Endothelial cell of umbilical vein (primary cell): Measurements from ENCODE around the gene SYTL1. TPM values are rescaled to one million over a fixed set of nuclear protein-coding genes. Genes with fewer than 3 reads are reported as not detected.

Experiments used
- BruUV-seq: library from RNA; stranded (reverse); fragments of 400-500 nt; replicated peaks from 2 replicates; lab custom pipeline; 2021; lab: Mats Ljungman, UMichigan
- CTCF ChIA-PET: fragments of 300-600, 350-600 bp; sonication (Branson Sonifier 250); formaldehyde crosslinking; loops from one replicate; lab custom pipeline; 2021; ENCODE audit warnings: antibody characterized with exemption, inconsistent platforms; lab: Charles Lee
- POLR2A ChIA-PET: fragments of 300-600, 350-600 bp; sonication (Branson Sonifier 250); formaldehyde crosslinking; loops from one replicate; lab custom pipeline; 2021; ENCODE audit warnings: antibody characterized with exemption, inconsistent platforms; lab: Charles Lee
- DNase-seq: peaks from one replicate; pipeline ENCODE4 v3.0.0-alpha.2; 2011; ENCODE audit warnings: low read depth, low spot score
- FAIRE-seq: peaks from 2 replicates; lab custom pipeline; 2011; peaks lifted over from hg19 to GRCh38; lab: Jason Lieb, UNC
- H2AFZ ChIP-seq: 2 replicates; pipeline ENCODE4 v1.6.0; 2012; ENCODE audit warnings: low read depth, low read length, control low read depth, inconsistent platforms
- H3K27ac ChIP-seq: 2 replicates; pipeline ENCODE4 v1.5.1; 2011; ENCODE audit warnings: low read depth, mild to moderate bottlenecking, control low read depth, low read length, moderate library complexity; ENCODE audit not compliant: insufficient read depth
- H3K27me3 ChIP-seq, 2 experiments: 2 replicates each; pipeline versions ENCODE4 v1.6.0 to v1.6.1; 2011; ENCODE audit warnings: low read length in 2 of 2, mixed read lengths in 1 of 2; ENCODE audit not compliant: control insufficient read depth in 2 of 2, insufficient read depth in 2 of 2
- H3K36me3 ChIP-seq, 2 experiments: 2 replicates in 1 of 2; 3 replicates in 1 of 2; pipeline ENCODE4 v1.5.1; 2011; ENCODE audit warnings: low read length in 2 of 2, mild to moderate bottlenecking in 1 of 2, moderate library complexity in 1 of 2; ENCODE audit not compliant: control insufficient read depth in 2 of 2, insufficient read depth in 2 of 2; ENCODE audit errors: extremely low read depth in 1 of 2
- H3K4me1 ChIP-seq: 3 replicates; pipeline ENCODE4 v1.5.1; 2011; ENCODE audit warnings: mild to moderate bottlenecking, low read length; ENCODE audit not compliant: control insufficient read depth, insufficient read depth; ENCODE audit errors: extremely low read depth
- H3K4me2 ChIP-seq: 2 replicates; pipeline ENCODE4 v1.6.1; 2011; ENCODE audit warnings: low read length, control low read depth, mixed read lengths; ENCODE audit not compliant: insufficient read depth
- H3K4me3 ChIP-seq, 3 experiments: fragments of 200-600 bp in 1 of 3; sonication (generic), shearing (Covaris generic) in 1 of 3; replicated peaks in 1 of 3; 2 replicates each; pipeline ENCODE4 v1.5.1; 2011 to 2016; ENCODE audit warnings: control low read depth in 3 of 3, low read length in 3 of 3, mild to moderate bottlenecking in 2 of 3, inconsistent platforms in 1 of 3, low read depth in 1 of 3, moderate library complexity in 1 of 3; ENCODE audit not compliant: insufficient read depth in 1 of 3
- H3K79me2 ChIP-seq: 2 replicates; pipeline ENCODE4 v1.6.0; 2012; ENCODE audit warnings: low read length, inconsistent platforms; ENCODE audit not compliant: control insufficient read depth, insufficient read depth
- H3K9ac ChIP-seq: replicated peaks from 2 replicates; pipeline ENCODE3; 2011; ENCODE audit warnings: low read length, control low read depth; ENCODE audit not compliant: insufficient read depth; ENCODE audit errors: extremely low read depth
- H3K9me1 ChIP-seq: replicated peaks from 3 replicates; pipeline ENCODE4 v1.6.0; 2011; ENCODE audit warnings: mild to moderate bottlenecking, low read length; ENCODE audit not compliant: control insufficient read depth, insufficient read depth; ENCODE audit errors: extremely low read depth
- H3K9me3 ChIP-seq: replicated peaks from 2 replicates; pipeline ENCODE4 v1.5.1; 2012; ENCODE audit warnings: low read length, inconsistent platforms; ENCODE audit not compliant: control insufficient read depth, insufficient read depth
- H4K20me1 ChIP-seq: replicated peaks from 2 replicates; pipeline ENCODE3; 2011; ENCODE audit warnings: mild to moderate bottlenecking, low read length; ENCODE audit not compliant: control insufficient read depth, insufficient read depth; ENCODE audit errors: extremely low read depth
- EZH2 ChIP-seq: IDR thresholded peaks from 2 replicates; pipeline ENCODE4 v1.6.1; 2012; ENCODE audit warnings: borderline replicate concordance, low read depth, mild to moderate bottlenecking, moderate library complexity, low read length, inconsistent platforms; ENCODE audit not compliant: severe bottlenecking
- FOS ChIP-seq: IDR thresholded peaks from 2 replicates; pipeline ENCODE4 v1.6.1; 2011; ENCODE audit warnings: mild to moderate bottlenecking, low read length, moderate library complexity, borderline replicate concordance; ENCODE audit not compliant: insufficient read depth
- GATA2 ChIP-seq: IDR thresholded peaks from 2 replicates; pipeline ENCODE4 v1.7.0; 2011; ENCODE audit warnings: low read depth, mild to moderate bottlenecking, moderate library complexity, mixed read lengths, low read length; ENCODE audit not compliant: insufficient read length, insufficient read depth
- JUN ChIP-seq: IDR thresholded peaks from 2 replicates; pipeline ENCODE4 v1.6.1; 2011; ENCODE audit warnings: borderline replicate concordance, low read depth; ENCODE audit not compliant: insufficient read length, insufficient read depth
- MYC ChIP-seq: IDR thresholded peaks from one replicate; pipeline ENCODE4 v1.6.1; 2011; ENCODE audit warnings: mild to moderate bottlenecking, low read depth, low read length
- POLR2A ChIP-seq: IDR thresholded peaks from 2 replicates; pipeline ENCODE4 v1.6.1; 2012; ENCODE audit warnings: low read depth, mild to moderate bottlenecking, control low read depth, low read length
- POLR2AphosphoS5 ChIP-seq: IDR thresholded peaks from 2 replicates; pipeline ENCODE4 v1.6.1; 2012; ENCODE audit warnings: low read depth, mild to moderate bottlenecking, control low read depth, low read length, moderate library complexity; ENCODE audit not compliant: insufficient read depth
- dilution Hi-C: fragments of 300-500 bp; cut with MboI; formaldehyde crosslinking; loops from one replicate; pipeline ENCODE4 v1.15.0; 2019; ENCODE audit warnings: low sequenced_read_pairs; ENCODE audit not compliant: extremely low pct_ligation_motif_present
- intact Hi-C: fragments of 100-400 bp; cut with micrococcal nuclease; formaldehyde crosslinking; loops from one replicate; pipeline ENCODE4 v1.10.0; 2022
- polyA plus RNA-seq, 4 experiments: library from polyadenylated mRNA; depleted of rRNA in 3 of 4; stranded (reverse) in 3 of 4; unstranded in 1 of 4; fragments of >200 nt; gene quantifications; 2 replicates each; pipeline versions ENCODE4 v1.2.1 to v1.2.3, GENCODE V29; 2011 to 2012; ENCODE audit warnings: missing spikeins in 1 of 4
- total RNA-seq: library from RNA; stranded (reverse); gene quantifications from 2 replicates; pipeline ENCODE4 v1.2.3, GENCODE V29; 2021
- TF ChIP-seq, protein P1 (sequence below), 2 donors: IDR thresholded peaks; 1 replicate in 1 of 2; 2 replicates in 1 of 2; pipeline ENCODE4 v1.5.1; 2011; ENCODE audit warnings: low read length in 2 of 2, mild to moderate bottlenecking in 2 of 2, moderate library complexity in 2 of 2, control low read depth in 1 of 2, inconsistent platforms in 1 of 2, low read depth in 1 of 2; ENCODE audit not compliant: insufficient read depth in 1 of 2; ENCODE audit errors: extremely low read depth in 1 of 2
- TF ChIP-seq, protein P2 (sequence below): IDR thresholded peaks from 2 replicates; pipeline ENCODE4 v1.6.1; 2011; ENCODE audit not compliant: insufficient read depth, insufficient read length

SYTL1 gene
- total and polyA plus RNA-seq, 2 donors (not counting 3 experiments of a cell fraction or from before 2014, with no cell fraction given): 0.04 TPM; not detected in 1

DNA sequence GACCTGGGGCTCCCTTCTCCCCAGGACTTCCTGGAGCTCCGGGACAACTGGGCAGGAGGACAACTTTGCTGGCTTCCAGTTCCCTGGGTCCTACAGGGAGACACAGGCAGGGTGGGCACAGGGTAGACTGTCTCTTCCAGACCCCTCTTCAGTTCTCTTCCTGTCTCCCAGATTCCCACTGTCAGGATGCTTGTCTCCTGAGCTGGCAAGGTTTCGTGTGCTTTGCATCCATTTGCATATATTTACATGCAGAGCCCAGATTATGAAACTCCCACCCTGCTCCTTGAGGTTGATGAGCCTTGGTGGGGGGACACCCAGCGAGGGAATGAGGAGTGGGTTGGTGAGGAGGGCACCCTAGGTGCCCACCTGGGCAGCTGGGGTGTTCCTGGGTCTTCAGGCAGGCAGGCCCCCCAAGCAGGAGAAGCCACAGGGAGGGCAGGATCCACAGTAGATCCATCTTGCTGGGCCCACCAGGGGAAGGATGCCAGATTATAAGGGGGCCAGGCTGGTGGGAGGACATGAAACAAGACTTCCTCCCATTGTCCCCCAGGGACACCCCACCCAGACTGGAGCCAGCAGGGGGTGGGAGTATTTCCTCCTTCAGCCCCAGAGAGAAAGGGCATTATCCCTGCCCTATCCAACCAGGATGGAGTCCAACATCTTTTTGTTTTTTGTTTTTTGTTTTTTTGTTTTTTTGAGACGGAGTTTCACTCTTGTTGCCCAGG is 32.7 kb downstream of the SYTL1 start, which contains the start of gene FCN3:
Gene FCN3 (minus strand): TSS at position 463 of the 725 bp plus-strand sequence. CDS start 6 bp downstream, at position 457.
- DNase-seq (no peak), FAIRE-seq (no peak)
- TF ChIP-seq MYC (no peak), FOS (no peak), GATA2 (no peak), EZH2 (no peak), POLR2AphosphoS5 (no peak)
- H3K36me3 ChIP-seq: no peaks in the 10 kb centered on the region
- no peak within 1 kb of the TSS for H3K27ac ChIP-seq
- H3K79me2 ChIP-seq: no peaks in the 10 kb centered on the region
- no peak within 1 kb of the TSS for H3K9ac ChIP-seq
- intact Hi-C loops: no loop called here
- ChIA-PET CTCF (interaction anchor here (1.0 to 1.4 kb wide), 4 partner anchors 8 to 25 kb away, joined by 3 to 5 read pairs (median 3); partner anchors contain the start of gene MAP3K6), POLR2A (no interaction called here)
- H3K4me2 ChIP-seq: no peak within 1 kb of the TSS
- H3K4me1 ChIP-seq: no peaks in the 10 kb centered on the region
- H3K9me1 ChIP-seq: no peaks in the 10 kb centered on the region
- H3K4me3 ChIP-seq: no peak within 1 kb of the TSS
- BruUV-seq: no TSS peak
- H3K9me3 ChIP-seq: no peaks in the 10 kb centered on the region
- H2AFZ ChIP-seq: no peak within 1 kb of the TSS
- no peaks in the 10 kb centered on the region for H4K20me1 ChIP-seq
- dilution Hi-C loops: no loop called here
- H3K27me3 ChIP-seq: no peaks in the 10 kb centered on the region

DNA sequence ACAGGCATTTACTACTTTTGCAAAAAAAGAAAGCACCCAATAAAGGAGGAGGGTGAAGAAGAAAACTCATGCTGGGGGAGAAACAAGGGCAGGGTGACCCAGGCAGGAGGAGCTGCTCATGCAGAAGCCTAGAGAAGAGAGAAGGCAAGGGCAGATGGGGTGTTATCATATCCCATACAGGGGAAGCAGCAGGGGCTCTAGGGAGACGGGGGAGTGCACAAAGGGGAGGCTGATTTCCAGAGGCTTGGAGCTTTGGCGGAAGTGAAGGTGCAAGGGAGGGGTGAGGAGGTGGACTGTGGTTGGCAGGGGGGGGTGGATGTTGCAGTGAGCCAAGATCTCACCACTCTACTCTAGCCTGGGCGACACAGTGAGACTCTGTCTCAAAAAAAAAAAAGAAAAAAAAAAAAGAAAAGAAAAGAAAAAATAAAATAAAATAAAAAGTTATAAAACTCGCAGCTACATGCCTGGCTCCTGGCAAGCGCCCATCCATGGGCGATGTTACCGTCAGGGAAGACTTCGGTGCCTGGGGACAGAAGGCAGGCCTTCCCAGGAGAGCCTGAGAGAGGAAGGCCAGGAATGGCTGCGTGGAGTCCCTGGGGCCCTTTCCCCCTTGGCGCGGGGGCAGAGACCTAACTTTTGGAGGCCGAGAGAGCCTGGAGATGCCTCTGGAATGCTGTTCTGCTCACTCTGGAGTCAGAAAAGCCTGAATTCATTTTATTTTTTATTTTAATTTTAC is 36.1 kb downstream of the SYTL1 start:
- Histone ChIP-seq H3K27ac (no peak overlapping the region), H3K4me2 (no peak overlapping the region), H3K9ac (no peak overlapping the region), H3K4me3 (no peak overlapping the region), H3K36me3 (no peaks in the 10 kb centered on the region), H3K9me3 (no peaks in the 10 kb centered on the region), H3K79me2 (no peaks in the 10 kb centered on the region), H3K4me1 (no peaks in the 10 kb centered on the region), H4K20me1 (no peaks in the 10 kb centered on the region), H3K9me1 (no peaks in the 10 kb centered on the region), H2AFZ (no peak overlapping the region), H3K27me3 (peaks cover 0 to 3% of the 10 kb centered on the region in 2 experiments)
- intact Hi-C loops (no loop called here), dilution Hi-C loops (no loop called here)
- FAIRE-seq (no peak), DNase-seq (no peak)
- no peak for TF ChIP-seq POLR2A
- TF ChIP-seq JUN: no peak
- TF ChIP-seq, protein P1, sequence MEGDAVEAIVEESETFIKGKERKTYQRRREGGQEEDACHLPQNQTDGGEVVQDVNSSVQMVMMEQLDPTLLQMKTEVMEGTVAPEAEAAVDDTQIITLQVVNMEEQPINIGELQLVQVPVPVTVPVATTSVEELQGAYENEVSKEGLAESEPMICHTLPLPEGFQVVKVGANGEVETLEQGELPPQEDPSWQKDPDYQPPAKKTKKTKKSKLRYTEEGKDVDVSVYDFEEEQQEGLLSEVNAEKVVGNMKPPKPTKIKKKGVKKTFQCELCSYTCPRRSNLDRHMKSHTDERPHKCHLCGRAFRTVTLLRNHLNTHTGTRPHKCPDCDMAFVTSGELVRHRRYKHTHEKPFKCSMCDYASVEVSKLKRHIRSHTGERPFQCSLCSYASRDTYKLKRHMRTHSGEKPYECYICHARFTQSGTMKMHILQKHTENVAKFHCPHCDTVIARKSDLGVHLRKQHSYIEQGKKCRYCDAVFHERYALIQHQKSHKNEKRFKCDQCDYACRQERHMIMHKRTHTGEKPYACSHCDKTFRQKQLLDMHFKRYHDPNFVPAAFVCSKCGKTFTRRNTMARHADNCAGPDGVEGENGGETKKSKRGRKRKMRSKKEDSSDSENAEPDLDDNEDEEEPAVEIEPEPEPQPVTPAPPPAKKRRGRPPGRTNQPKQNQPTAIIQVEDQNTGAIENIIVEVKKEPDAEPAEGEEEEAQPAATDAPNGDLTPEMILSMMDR (IDR thresholded peaks at IDR 0.05; ENCODE audit: extremely low read depth in 1 of 2, insufficient read depth in 1 of 2, low read depth in 1 of 2, low read length in 2 of 2): no peak
- TF ChIP-seq FOS: no peak
- TF ChIP-seq GATA2: no peak
- TF ChIP-seq MYC: no peak
- TF ChIP-seq, protein P2, sequence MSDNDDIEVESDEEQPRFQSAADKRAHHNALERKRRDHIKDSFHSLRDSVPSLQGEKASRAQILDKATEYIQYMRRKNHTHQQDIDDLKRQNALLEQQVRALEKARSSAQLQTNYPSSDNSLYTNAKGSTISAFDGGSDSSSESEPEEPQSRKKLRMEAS: no peak
- no peak for TF ChIP-seq EZH2
- no peak for TF ChIP-seq POLR2AphosphoS5
- BruUV-seq: no TSS peak
- ChIA-PET CTCF (interaction anchor here (0.7 to 1.6 kb wide), 4 partner anchors 9 to 17 kb away, joined by 3 to 7 read pairs (median 3); partner anchors contain the start of gene MAP3K6), POLR2A (interaction anchor here (0.6 kb wide), 2 partner anchors 64 to 328 kb away, joined by 3 to 6 read pairs; no protein-coding TSS in a partner anchor)
